ENCODE results near the gene SCG5.

- TF ChIP-seq CTCF (optimal IDR thresholded peaks at IDR 0.05 in 1 of 3, IDR thresholded peaks at IDR 0.05 in 1 of 3, conservative IDR thresholded peaks at IDR 0.05 in 1 of 3; ENCODE audit: extremely low read depth in 1 of 3, insufficient read depth in 2 of 3, low read length in 3 of 3) (no peak), EZH2 (IDR thresholded peaks at IDR 0.05; ENCODE audit: low read length) (no peak)
Measured at GRCh38 chr15:32688151-32688639, 46.7 kb downstream of the SCG5 start.
